ENCODE results near the gene MLYCD.

MLYCD gene

GRCh38 chr16:83972256-83973008 is 73.5 kb downstream of the MLYCD start:
- DNase-seq = no peak

- DNase-seq = no peak
Observed at GRCh38 chr16:83973077-83973476, 74.2 kb downstream of the MLYCD start.

GRCh38 chr16:83973581-83974385 is 74.9 kb downstream of the MLYCD start:
- no peak for DNase-seq

GRCh38 chr16:83974475-83974874 is 75.6 kb downstream of the MLYCD start:
- DNase-seq = no peak

GRCh38 chr16:83975590-83976260 is 76.8 kb downstream of the MLYCD start:
- DNase-seq = no peak

Measured in NCI-H226 (cell line).